ENCODE results near the gene ASTE1. TPM values are rescaled to one million over a fixed set of nuclear protein-coding genes. Genes with fewer than 3 reads are reported as not detected.

The ASTE1 gene
- total RNA-seq, 1 donor from 2014 or later: 5.4 TPM

GRCh38 chr3:130971208-130971607, 55.4 kb downstream of the ASTE1 start:
- Mint-ChIP-seq H3K4me3 (ENCODE audit: unreplicated experiment) (no peak overlapping the region), H3K27me3 (ENCODE audit: low read depth) (no peaks in the 10 kb centered on the region), H3K36me3 (ENCODE audit: low read depth) (peaks cover 38% of the 10 kb centered on the region), H3K4me1 (ENCODE audit: low read depth) (peaks cover 14% of the 10 kb centered on the region), H3K9me3 (ENCODE audit: low read depth) (no peaks in the 10 kb centered on the region), H3K27ac (ENCODE audit: unreplicated experiment) (no peak overlapping the region)
- TF ChIP-seq CTCF (IDR thresholded peaks at IDR 0.05): no peak
- no peak for DNase-seq (ENCODE audit: low spot score)

GRCh38 chr3:130969621-130970020, 57.0 kb downstream of the ASTE1 start:
- no peak overlapping the region for H3K4me3 Mint-ChIP-seq (ENCODE audit: unreplicated experiment)
- H3K27ac Mint-ChIP-seq (ENCODE audit: unreplicated experiment): no peak overlapping the region
- no peak for DNase-seq (ENCODE audit: low spot score)
- TF ChIP-seq CTCF (IDR thresholded peaks at IDR 0.05): no peak
- H3K27me3 Mint-ChIP-seq (ENCODE audit: low read depth): no peaks in the 10 kb centered on the region
- peaks cover 14% of the 10 kb centered on the region for H3K4me1 Mint-ChIP-seq (ENCODE audit: low read depth)
- peaks cover 42% of the 10 kb centered on the region for H3K36me3 Mint-ChIP-seq (ENCODE audit: low read depth)
- no peaks in the 10 kb centered on the region for H3K9me3 Mint-ChIP-seq (ENCODE audit: low read depth)

GRCh38 chr3:130968221-130968620, 58.4 kb downstream of the ASTE1 start:
- Mint-ChIP-seq H3K36me3 (ENCODE audit: low read depth) (peaks cover 39% of the 10 kb centered on the region), H3K9me3 (ENCODE audit: low read depth) (no peaks in the 10 kb centered on the region), H3K27ac (ENCODE audit: unreplicated experiment) (peak overlapping the region; percentile 28), H3K4me1 (ENCODE audit: low read depth) (peaks cover 17% of the 10 kb centered on the region), H3K4me3 (ENCODE audit: unreplicated experiment) (no peak overlapping the region), H3K27me3 (ENCODE audit: low read depth) (no peaks in the 10 kb centered on the region)
- DNase-seq (ENCODE audit: low spot score): no peak
- no peak for TF ChIP-seq CTCF (IDR thresholded peaks at IDR 0.05)

GRCh38 chr3:130967281-130967680, 59.3 kb downstream of the ASTE1 start:
- H3K4me3 Mint-ChIP-seq (ENCODE audit: unreplicated experiment): no peak overlapping the region
- no peaks in the 10 kb centered on the region for H3K9me3 Mint-ChIP-seq (ENCODE audit: low read depth)
- no peak for DNase-seq (ENCODE audit: low spot score)
- no peak for TF ChIP-seq CTCF (IDR thresholded peaks at IDR 0.05)
- H3K27me3 Mint-ChIP-seq (ENCODE audit: low read depth): no peaks in the 10 kb centered on the region
- no peak overlapping the region for H3K27ac Mint-ChIP-seq (ENCODE audit: unreplicated experiment)
- peaks cover 17% of the 10 kb centered on the region for H3K4me1 Mint-ChIP-seq (ENCODE audit: low read depth)
- H3K36me3 Mint-ChIP-seq (ENCODE audit: low read depth): peaks cover 36% of the 10 kb centered on the region

- H3K27me3 Mint-ChIP-seq (ENCODE audit: low read depth): no peaks in the 10 kb centered on the region
- no peak overlapping the region for H3K4me3 Mint-ChIP-seq (ENCODE audit: unreplicated experiment)
- TF ChIP-seq CTCF (IDR thresholded peaks at IDR 0.05): no peak
- H3K36me3 Mint-ChIP-seq (ENCODE audit: low read depth): peaks cover 33% of the 10 kb centered on the region
- DNase-seq (ENCODE audit: low spot score): no peak
- H3K4me1 Mint-ChIP-seq (ENCODE audit: low read depth): peaks cover 14% of the 10 kb centered on the region
- H3K9me3 Mint-ChIP-seq (ENCODE audit: low read depth): no peaks in the 10 kb centered on the region
- H3K27ac Mint-ChIP-seq (ENCODE audit: unreplicated experiment): no peak overlapping the region
These were observed 62.7 kb downstream of the ASTE1 start for GRCh38 chr3:130963878-130964277.

Other genes with a start within 250 kb of the ASTE1 start
- gene ATP2C1, start 132.7 kb downstream of the ASTE1 start, total RNA-seq: 62.5 to 79.8 TPM (median 64.3 TPM) in 3 replicates
- gene NEK11, start 52 bp upstream of the ASTE1 start, total RNA-seq: 4.4 to 7.5 TPM (median 5.9 TPM) in 3 replicates

Measured in chondrocyte (in vitro differentiated cells).